Fibroblast of lung (primary cell): ENCODE measurements around the gene SLC39A8. TPM values are rescaled to one million over a fixed set of nuclear protein-coding genes. Genes with fewer than 3 reads are reported as not detected.

Source experiments
- DNase-seq, 2 donors: peaks; one replicate each; pipeline versions ENCODE4 v3.0.0 to v3.0.0-alpha.2; 2010; ENCODE audit warnings: low read depth in 2 of 2
- H2AFZ ChIP-seq: 2 replicates; pipeline ENCODE4 v1.5.1; 2012; ENCODE audit warnings: low read length, control low read depth, inconsistent platforms
- H3K27ac ChIP-seq: 2 replicates; pipeline ENCODE4 v1.5.1; 2011; ENCODE audit warnings: low read length, control low read depth; ENCODE audit not compliant: insufficient read depth
- H3K27me3 ChIP-seq: 2 replicates; pipeline ENCODE4 v1.5.1; 2011; ENCODE audit warnings: mild to moderate bottlenecking, low read length; ENCODE audit not compliant: control insufficient read depth, insufficient read depth
- H3K36me3 ChIP-seq: 2 replicates; pipeline ENCODE4 v1.5.1; 2011; ENCODE audit warnings: low read length; ENCODE audit not compliant: control insufficient read depth, insufficient read depth
- H3K4me1 ChIP-seq: 2 replicates; pipeline ENCODE4 v1.5.1; 2011; ENCODE audit warnings: low read length; ENCODE audit not compliant: control insufficient read depth, insufficient read depth; ENCODE audit errors: extremely low read depth
- H3K4me2 ChIP-seq: 2 replicates; pipeline ENCODE4 v1.5.1; 2011; ENCODE audit warnings: low read length, control low read depth; ENCODE audit not compliant: insufficient read depth; ENCODE audit errors: extremely low read depth
- H3K4me3 ChIP-seq, 4 experiments: fragments of 200-600 bp in 1 of 4; sonication (generic) in 1 of 4; replicated peaks in 1 of 4; 2 replicates each; pipeline ENCODE4 v1.5.1; 2011 to 2016; ENCODE audit warnings: low read length in 4 of 4, low read depth in 3 of 4, mild to moderate bottlenecking in 3 of 4, control low read depth in 2 of 4, inconsistent platforms in 1 of 4, mixed read lengths in 1 of 4; ENCODE audit not compliant: insufficient read depth in 1 of 4; ENCODE audit errors: control extremely low read depth in 1 of 4
- H3K79me2 ChIP-seq: 2 replicates; pipeline ENCODE4 v1.5.1; 2012; ENCODE audit warnings: mild to moderate bottlenecking, low read length, inconsistent platforms; ENCODE audit not compliant: control insufficient read depth, insufficient read depth
- H3K9ac ChIP-seq: 2 replicates; pipeline ENCODE4 v1.5.1; 2011; ENCODE audit warnings: mild to moderate bottlenecking, low read length, control low read depth; ENCODE audit not compliant: insufficient read depth
- H3K9me3 ChIP-seq: 2 replicates; pipeline ENCODE4 v1.5.1; 2012; ENCODE audit warnings: low read depth, low read length; ENCODE audit not compliant: control insufficient read depth, insufficient read depth
- H4K20me1 ChIP-seq: 2 replicates; pipeline ENCODE4 v1.5.1; 2011; ENCODE audit warnings: low read length; ENCODE audit not compliant: control insufficient read depth, insufficient read depth; ENCODE audit errors: extremely low read depth
- EZH2 ChIP-seq: IDR thresholded peaks from 2 replicates; pipeline ENCODE4 v1.5.1; 2012; ENCODE audit warnings: low read length, control low read depth, mild to moderate bottlenecking; ENCODE audit errors: missing control alignments
- polyA plus RNA-seq, 2 donors: library from polyadenylated mRNA; depleted of rRNA in 1 of 2; stranded (reverse) in 1 of 2; unstranded in 1 of 2; fragments of >200 nt; gene quantifications; 2 replicates each; pipeline ENCODE4 v1.2.1, GENCODE V29; 2011 to 2012; ENCODE audit warnings: missing spikeins in 1 of 2
- total RNA-seq: library from RNA; depleted of rRNA; stranded (reverse); fragments of >200 nt; gene quantifications from 2 replicates; pipeline ENCODE4 v1.2.1, GENCODE V29; 2014
- TF ChIP-seq, protein P1 (sequence below), 2 donors: IDR thresholded peaks in 1 of 2; conservative IDR thresholded peaks in 1 of 2; 1 replicate in 1 of 2; 2 replicates in 1 of 2; pipeline ENCODE4 v1.5.1; 2011 to 2012; ENCODE audit warnings: low read length in 2 of 2, control low read depth in 1 of 2, inconsistent platforms in 1 of 2, low read depth in 1 of 2, mild to moderate bottlenecking in 1 of 2

Gene SLC39A8
- total and polyA plus RNA-seq, 2 donors (not counting 1 experiment from before 2014, with no cell fraction given) = 0.72 to 4.5 TPM

- no peak for DNase-seq
- Histone ChIP-seq H3K9me3 (no peaks in the 10 kb centered on the region), H2AFZ (no peak overlapping the region), H3K36me3 (no peaks in the 10 kb centered on the region), H3K9ac (no peak overlapping the region), H3K79me2 (no peaks in the 10 kb centered on the region), H3K4me2 (no peak overlapping the region), H3K4me1 (no peaks in the 10 kb centered on the region), H4K20me1 (no peaks in the 10 kb centered on the region), H3K4me3 (no peak overlapping the region), H3K27me3 (no peaks in the 10 kb centered on the region), H3K27ac (no peak overlapping the region)
- no peak for TF ChIP-seq EZH2
- TF ChIP-seq, protein P1, sequence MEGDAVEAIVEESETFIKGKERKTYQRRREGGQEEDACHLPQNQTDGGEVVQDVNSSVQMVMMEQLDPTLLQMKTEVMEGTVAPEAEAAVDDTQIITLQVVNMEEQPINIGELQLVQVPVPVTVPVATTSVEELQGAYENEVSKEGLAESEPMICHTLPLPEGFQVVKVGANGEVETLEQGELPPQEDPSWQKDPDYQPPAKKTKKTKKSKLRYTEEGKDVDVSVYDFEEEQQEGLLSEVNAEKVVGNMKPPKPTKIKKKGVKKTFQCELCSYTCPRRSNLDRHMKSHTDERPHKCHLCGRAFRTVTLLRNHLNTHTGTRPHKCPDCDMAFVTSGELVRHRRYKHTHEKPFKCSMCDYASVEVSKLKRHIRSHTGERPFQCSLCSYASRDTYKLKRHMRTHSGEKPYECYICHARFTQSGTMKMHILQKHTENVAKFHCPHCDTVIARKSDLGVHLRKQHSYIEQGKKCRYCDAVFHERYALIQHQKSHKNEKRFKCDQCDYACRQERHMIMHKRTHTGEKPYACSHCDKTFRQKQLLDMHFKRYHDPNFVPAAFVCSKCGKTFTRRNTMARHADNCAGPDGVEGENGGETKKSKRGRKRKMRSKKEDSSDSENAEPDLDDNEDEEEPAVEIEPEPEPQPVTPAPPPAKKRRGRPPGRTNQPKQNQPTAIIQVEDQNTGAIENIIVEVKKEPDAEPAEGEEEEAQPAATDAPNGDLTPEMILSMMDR (conservative IDR thresholded peaks at IDR 0.05 in 1 of 2, IDR thresholded peaks at IDR 0.05 in 1 of 2; ENCODE audit: low read depth in 1 of 2, low read length in 2 of 2) = no peak
Observed at GRCh38 chr4:102319594-102319993, 25.7 kb downstream of the SLC39A8 start.

DNA sequence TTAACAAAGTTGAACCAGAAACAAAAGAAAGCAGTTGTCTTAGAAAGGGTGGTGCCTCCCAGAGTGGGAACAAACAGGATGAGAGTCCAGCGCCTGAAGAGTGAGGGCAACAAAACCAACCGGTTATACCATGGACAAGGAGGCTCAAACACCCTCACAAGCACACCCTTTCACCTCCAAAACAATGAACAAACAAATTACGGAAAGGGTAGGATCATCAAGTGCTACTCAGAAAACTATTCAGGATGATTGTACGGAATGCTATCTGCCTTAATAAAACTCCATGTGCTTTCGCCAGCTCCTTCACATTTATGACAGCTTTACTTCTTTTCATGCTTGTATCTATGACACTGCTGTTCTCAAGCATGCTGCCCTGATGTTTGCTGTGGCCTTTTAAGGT, 26.8 kb downstream of the SLC39A8 start:
- Histone ChIP-seq H3K27me3 (no peaks in the 10 kb centered on the region), H2AFZ (no peak overlapping the region), H3K4me2 (no peak overlapping the region), H3K27ac (no peak overlapping the region), H3K4me1 (no peaks in the 10 kb centered on the region), H3K9me3 (no peaks in the 10 kb centered on the region), H3K9ac (no peak overlapping the region), H3K4me3 (no peak overlapping the region), H3K79me2 (no peaks in the 10 kb centered on the region), H4K20me1 (no peaks in the 10 kb centered on the region), H3K36me3 (no peaks in the 10 kb centered on the region)
- no peak for DNase-seq
- no peak for TF ChIP-seq EZH2
- TF ChIP-seq, protein P1 (conservative IDR thresholded peaks at IDR 0.05 in 1 of 2, IDR thresholded peaks at IDR 0.05 in 1 of 2; ENCODE audit: low read depth in 1 of 2, low read length in 2 of 2) = no peak

DNA sequence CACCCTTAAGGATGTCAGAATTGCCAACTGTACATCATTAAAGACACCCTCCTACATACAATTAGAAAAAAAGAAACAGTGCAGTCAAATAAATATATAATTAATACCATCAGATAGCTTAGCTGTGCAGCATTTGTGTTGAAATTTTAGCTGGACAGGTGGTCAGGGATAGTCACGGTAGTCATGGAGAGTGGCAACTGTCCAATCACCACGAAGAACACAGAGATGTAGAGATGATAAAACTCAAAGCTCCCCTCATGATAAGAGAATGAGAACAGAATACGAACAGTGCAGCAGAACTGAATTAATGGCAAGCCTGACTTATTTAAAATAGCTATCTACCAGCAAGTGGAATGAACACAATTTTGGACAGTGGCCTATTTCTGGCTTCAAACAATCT, 27.2 kb downstream of the SLC39A8 start:
- H4K20me1 ChIP-seq = no peaks in the 10 kb centered on the region
- no peak overlapping the region for H3K9ac ChIP-seq
- H3K4me3 ChIP-seq = no peak overlapping the region
- no peak overlapping the region for H3K27ac ChIP-seq
- peak in 1 of 2 donors; percentile 11 for DNase-seq
- no peak overlapping the region for H2AFZ ChIP-seq
- TF ChIP-seq, protein P1 (conservative IDR thresholded peaks at IDR 0.05 in 1 of 2, IDR thresholded peaks at IDR 0.05 in 1 of 2; ENCODE audit: low read depth in 1 of 2, low read length in 2 of 2) = no peak
- TF ChIP-seq EZH2 = no peak
- H3K79me2 ChIP-seq = no peaks in the 10 kb centered on the region
- H3K4me1 ChIP-seq = no peaks in the 10 kb centered on the region
- H3K27me3 ChIP-seq = no peaks in the 10 kb centered on the region
- H3K4me2 ChIP-seq = no peak overlapping the region
- no peaks in the 10 kb centered on the region for H3K36me3 ChIP-seq
- H3K9me3 ChIP-seq = no peaks in the 10 kb centered on the region
